Endothelial cell of umbilical vein (primary cell): Measurements from ENCODE around the gene C5.

Experiments used
- EZH2 ChIP-seq: IDR thresholded peaks from 2 replicates; pipeline ENCODE4 v1.6.1; 2012; ENCODE audit warnings: borderline replicate concordance, low read depth, mild to moderate bottlenecking, moderate library complexity, low read length, inconsistent platforms; ENCODE audit not compliant: severe bottlenecking
- POLR2A ChIP-seq: IDR thresholded peaks from 2 replicates; pipeline ENCODE4 v1.6.1; 2012; ENCODE audit warnings: low read depth, mild to moderate bottlenecking, control low read depth, low read length
- POLR2AphosphoS5 ChIP-seq: IDR thresholded peaks from 2 replicates; pipeline ENCODE4 v1.6.1; 2012; ENCODE audit warnings: low read depth, mild to moderate bottlenecking, control low read depth, low read length, moderate library complexity; ENCODE audit not compliant: insufficient read depth
- TF ChIP-seq, protein P1 (sequence below), 2 donors: IDR thresholded peaks; 1 replicate in 1 of 2; 2 replicates in 1 of 2; pipeline ENCODE4 v1.5.1; 2011; ENCODE audit warnings: low read length in 2 of 2, mild to moderate bottlenecking in 2 of 2, moderate library complexity in 2 of 2, control low read depth in 1 of 2, inconsistent platforms in 1 of 2, low read depth in 1 of 2; ENCODE audit not compliant: insufficient read depth in 1 of 2; ENCODE audit errors: extremely low read depth in 1 of 2

DNA sequence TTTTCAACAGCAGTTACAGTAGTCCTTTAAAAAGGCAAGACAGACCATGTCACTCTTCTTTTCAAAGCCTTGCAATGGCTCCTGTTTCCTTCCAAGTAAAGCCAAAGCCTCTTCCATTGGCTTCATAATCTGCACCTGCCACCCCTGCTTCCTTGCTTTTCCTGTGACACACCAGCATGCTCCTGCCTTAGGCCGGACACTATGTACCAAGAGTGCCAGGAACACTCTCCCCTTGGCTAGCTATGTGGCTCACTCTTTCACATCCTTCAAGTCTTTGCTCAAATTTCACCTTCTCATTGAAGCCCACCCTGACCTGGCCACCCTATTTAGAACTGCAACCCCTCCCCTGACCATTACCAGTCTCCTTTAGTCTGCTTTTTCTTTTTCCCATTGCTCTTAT is 101.3 kb downstream of the C5 start:
- TF ChIP-seq POLR2AphosphoS5 (no peak), EZH2 (no peak), POLR2A (no peak)
- TF ChIP-seq, protein P1, sequence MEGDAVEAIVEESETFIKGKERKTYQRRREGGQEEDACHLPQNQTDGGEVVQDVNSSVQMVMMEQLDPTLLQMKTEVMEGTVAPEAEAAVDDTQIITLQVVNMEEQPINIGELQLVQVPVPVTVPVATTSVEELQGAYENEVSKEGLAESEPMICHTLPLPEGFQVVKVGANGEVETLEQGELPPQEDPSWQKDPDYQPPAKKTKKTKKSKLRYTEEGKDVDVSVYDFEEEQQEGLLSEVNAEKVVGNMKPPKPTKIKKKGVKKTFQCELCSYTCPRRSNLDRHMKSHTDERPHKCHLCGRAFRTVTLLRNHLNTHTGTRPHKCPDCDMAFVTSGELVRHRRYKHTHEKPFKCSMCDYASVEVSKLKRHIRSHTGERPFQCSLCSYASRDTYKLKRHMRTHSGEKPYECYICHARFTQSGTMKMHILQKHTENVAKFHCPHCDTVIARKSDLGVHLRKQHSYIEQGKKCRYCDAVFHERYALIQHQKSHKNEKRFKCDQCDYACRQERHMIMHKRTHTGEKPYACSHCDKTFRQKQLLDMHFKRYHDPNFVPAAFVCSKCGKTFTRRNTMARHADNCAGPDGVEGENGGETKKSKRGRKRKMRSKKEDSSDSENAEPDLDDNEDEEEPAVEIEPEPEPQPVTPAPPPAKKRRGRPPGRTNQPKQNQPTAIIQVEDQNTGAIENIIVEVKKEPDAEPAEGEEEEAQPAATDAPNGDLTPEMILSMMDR (IDR thresholded peaks at IDR 0.05; ENCODE audit: extremely low read depth in 1 of 2, insufficient read depth in 1 of 2, low read depth in 1 of 2, low read length in 2 of 2) = no peak
